UCSD-AML1 (cell line): ENCODE results near the gene PSMB7.

Experiments used
- DNase-seq: peaks from one replicate; lab custom pipeline; 2025; ENCODE audit not compliant: unreplicated experiment; lab: John Stamatoyannopoulos, UW

Gene PSMB7

GRCh38 chr9:124346347-124347163, 68.7 kb downstream of the PSMB7 start:
- DNase-seq: no peak

- no peak for DNase-seq
These were observed 69.4 kb downstream of the PSMB7 start for GRCh38 chr9:124345751-124346281.

- no peak for DNase-seq
These were observed 70.2 kb downstream of the PSMB7 start for GRCh38 chr9:124345063-124345462.

- DNase-seq: no peak
These were observed 70.8 kb downstream of the PSMB7 start for GRCh38 chr9:124344291-124345050.

- DNase-seq: no peak
These were observed 71.5 kb downstream of the PSMB7 start for GRCh38 chr9:124343533-124344290.

- no peak for DNase-seq
These were observed 72.3 kb downstream of the PSMB7 start for GRCh38 chr9:124342776-124343485.

GRCh38 chr9:124342402-124342775, 72.9 kb downstream of the PSMB7 start:
- DNase-seq: no peak

- no peak for DNase-seq
These were observed 73.6 kb downstream of the PSMB7 start for GRCh38 chr9:124341455-124342170.

- DNase-seq: no peak
These were observed 74.8 kb downstream of the PSMB7 start for GRCh38 chr9:124340219-124341069.

- no peak for DNase-seq
These were observed 75.6 kb downstream of the PSMB7 start for GRCh38 chr9:124339603-124340146.

GRCh38 chr9:124337562-124337961, 77.7 kb downstream of the PSMB7 start:
- DNase-seq: no peak

GRCh38 chr9:124335320-124335707, 79.9 kb downstream of the PSMB7 start:
- DNase-seq: no peak

GRCh38 chr9:124334568-124335319, 80.5 kb downstream of the PSMB7 start:
- DNase-seq: no peak

GRCh38 chr9:124333203-124333579, 82.1 kb downstream of the PSMB7 start:
- no peak for DNase-seq

GRCh38 chr9:124332361-124333202, 82.7 kb downstream of the PSMB7 start:
- no peak for DNase-seq

GRCh38 chr9:124331580-124331979, 83.7 kb downstream of the PSMB7 start:
- DNase-seq: no peak

GRCh38 chr9:124330011-124330697, 85.1 kb downstream of the PSMB7 start:
- no peak for DNase-seq
